AG09309 (cell line): ENCODE measurements around the gene NOS3.
"Not testable (repeated sequence)": the region's sequence is repeated elsewhere in the genome, so short reads cannot be mapped to it uniquely, and the experiment has no call there.

Experiments used
- DNase-seq: peaks from one replicate; pipeline ENCODE4 v3.0.0-alpha.2; 2010; ENCODE audit warnings: low read depth
- H3K4me3 ChIP-seq: 2 replicates; pipeline ENCODE4 v1.5.1; 2011; ENCODE audit warnings: mild to moderate bottlenecking, low read depth, low read length, moderate library complexity; ENCODE audit not compliant: control insufficient read depth
- TF ChIP-seq, protein P1 (sequence below): IDR thresholded peaks from 2 replicates; pipeline ENCODE4 v1.5.1; 2011; ENCODE audit warnings: mild to moderate bottlenecking, low read depth, low read length, inconsistent platforms; ENCODE audit not compliant: insufficient read depth, control insufficient read depth; ENCODE audit errors: missing control alignments

NOS3 gene

GRCh38 chr7:151025924-151026671 lies 35.3 kb downstream of the NOS3 start:
- TF ChIP-seq, protein P1, sequence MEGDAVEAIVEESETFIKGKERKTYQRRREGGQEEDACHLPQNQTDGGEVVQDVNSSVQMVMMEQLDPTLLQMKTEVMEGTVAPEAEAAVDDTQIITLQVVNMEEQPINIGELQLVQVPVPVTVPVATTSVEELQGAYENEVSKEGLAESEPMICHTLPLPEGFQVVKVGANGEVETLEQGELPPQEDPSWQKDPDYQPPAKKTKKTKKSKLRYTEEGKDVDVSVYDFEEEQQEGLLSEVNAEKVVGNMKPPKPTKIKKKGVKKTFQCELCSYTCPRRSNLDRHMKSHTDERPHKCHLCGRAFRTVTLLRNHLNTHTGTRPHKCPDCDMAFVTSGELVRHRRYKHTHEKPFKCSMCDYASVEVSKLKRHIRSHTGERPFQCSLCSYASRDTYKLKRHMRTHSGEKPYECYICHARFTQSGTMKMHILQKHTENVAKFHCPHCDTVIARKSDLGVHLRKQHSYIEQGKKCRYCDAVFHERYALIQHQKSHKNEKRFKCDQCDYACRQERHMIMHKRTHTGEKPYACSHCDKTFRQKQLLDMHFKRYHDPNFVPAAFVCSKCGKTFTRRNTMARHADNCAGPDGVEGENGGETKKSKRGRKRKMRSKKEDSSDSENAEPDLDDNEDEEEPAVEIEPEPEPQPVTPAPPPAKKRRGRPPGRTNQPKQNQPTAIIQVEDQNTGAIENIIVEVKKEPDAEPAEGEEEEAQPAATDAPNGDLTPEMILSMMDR, result no peak
- DNase-seq, result no peak
- no peak overlapping the region for H3K4me3 ChIP-seq

- not testable (repeated sequence) for H3K4me3 ChIP-seq, DNase-seq
These were observed 36.2 kb downstream of the NOS3 start for GRCh38 chr7:151026771-151027727.

- peak overlapping the region; percentile 79 for H3K4me3 ChIP-seq
- DNase-seq, result not testable (repeated sequence)
These were observed 36.9 kb downstream of the NOS3 start for GRCh38 chr7:151027728-151028130.

GRCh38 chr7:151028131-151028947 lies 37.5 kb downstream of the NOS3 start, which contains the start of gene ABCB8:
ABCB8 (plus strand) TSS chr7:151028450; CDS start chr7:151028516, 66 bp downstream.
- peak; percentile 95 for DNase-seq
- TF ChIP-seq, protein P1, result peak; percentile 53
- H3K4me3 ChIP-seq, result peak within 1 kb of the TSS; percentile 79

DNA sequence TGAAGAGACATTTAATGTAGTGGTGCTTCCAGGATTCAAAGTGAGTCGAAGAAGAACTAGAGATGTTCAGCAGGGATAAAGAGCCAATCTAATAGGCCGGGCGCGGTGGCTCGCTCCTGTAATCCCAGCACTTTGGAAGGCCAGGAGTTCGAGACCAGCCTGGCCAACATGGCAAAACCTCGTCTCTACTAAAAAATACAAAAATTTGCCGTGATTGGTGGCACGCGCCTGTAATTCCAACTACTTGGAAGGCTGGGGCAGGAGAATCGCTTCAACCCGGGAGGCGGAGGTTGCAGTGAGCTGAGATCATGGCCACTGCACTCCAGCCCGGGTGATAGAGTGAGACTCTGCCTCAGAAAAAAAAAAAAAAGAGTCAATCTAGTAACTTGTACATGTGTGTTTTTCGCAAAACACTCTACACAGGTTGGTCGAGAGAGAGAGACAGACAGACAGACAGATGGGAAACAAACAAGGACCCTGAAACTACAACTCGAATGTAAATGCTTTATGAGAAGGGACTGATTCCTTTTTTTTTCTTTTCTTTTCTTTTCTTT lies 38.2 kb downstream of the NOS3 start:
- TF ChIP-seq, protein P1, result no peak
- H3K4me3 ChIP-seq, result peak overlapping the region; percentile 79
- no peak for DNase-seq

- no peak for DNase-seq
These were observed 40.2 kb downstream of the NOS3 start for GRCh38 chr7:151031011-151031410.

More at GRCh38 chr7:151031011-151031410, 40.2 kb downstream of the NOS3 start:
- H3K4me3 ChIP-seq, result no peak overlapping the region
- TF ChIP-seq, protein P1, result no peak
